Gastrocnemius medialis (tissue), 4 donors: ENCODE data around the gene ORAI1. TPM values are rescaled to one million over a fixed set of nuclear protein-coding genes. Genes with fewer than 3 reads are reported as not detected.

Experiments
- ATAC-seq, 2 donors: fragments of 150-250 bp; one replicate each; pipeline ENCODE4 v1.9.1; 2016
- DNase-seq, 2 donors: peaks; one replicate each; pipeline ENCODE4 v3.0.0-alpha.2; 2019
- H3K27ac ChIP-seq, 4 donors: fragments of 200-600 bp; sonication (generic); 1 replicate in 1 of 4; 2 replicates in 3 of 4; pipeline ENCODE4 v1.5.1; 2016 to 2018; ENCODE audit warnings: mild to moderate bottlenecking in 2 of 4, moderate library complexity in 1 of 4
- H3K27me3 ChIP-seq, 3 donors: fragments of 200-600 bp; sonication (generic) in 2 of 3; 1 replicate in 1 of 3; 2 replicates in 2 of 3; pipeline versions ENCODE4 v1.5.1 to v1.6.0; 2016 to 2019; ENCODE audit warnings: mild to moderate bottlenecking in 1 of 3, moderate library complexity in 1 of 3
- H3K36me3 ChIP-seq, 2 donors: fragments of 200-600 bp; sonication (generic) in 1 of 2; one replicate each; pipeline ENCODE4 v1.5.1; 2017 to 2018
- H3K4me1 ChIP-seq, 2 donors: fragments of 200-600 bp; sonication (generic) in 1 of 2; one replicate each; pipeline ENCODE4 v1.5.1; 2016 to 2017; ENCODE audit warnings: mild to moderate bottlenecking in 2 of 2
- H3K4me3 ChIP-seq, 4 donors: fragments of 200-600 bp; sonication (generic) in 3 of 4; 1 replicate in 1 of 4; 2 replicates in 3 of 4; pipeline ENCODE4 v1.5.1; 2016 to 2019; ENCODE audit warnings: mild to moderate bottlenecking in 2 of 4
- H3K9me3 ChIP-seq, 3 donors: fragments of 200-600 bp; sonication (generic) in 2 of 3; 1 replicate in 1 of 3; 2 replicates in 2 of 3; pipeline ENCODE4 v1.5.1; 2016 to 2019
- CTCF ChIP-seq, 5 experiments: fragments of 450-650 bp in 3 of 5; fragments of 200-600 bp in 2 of 5; sonication (generic) in 2 of 5; IDR thresholded peaks in 4 of 5; conservative IDR thresholded peaks in 1 of 5; 1 replicate in 4 of 5; 2 replicates in 1 of 5; pipeline ENCODE4 v1.5.1; 2016 to 2019; ENCODE audit warnings: antibody characterized with exemption in 5 of 5, mild to moderate bottlenecking in 3 of 5, moderate library complexity in 3 of 5
- POLR2A ChIP-seq, 2 donors: fragments of 450-650 bp; IDR thresholded peaks; one replicate each; pipeline ENCODE4 v1.6.1; 2017; ENCODE audit warnings: antibody characterized with exemption in 2 of 2, mild to moderate bottlenecking in 2 of 2, moderate library complexity in 2 of 2
- in situ Hi-C, 4 donors: fragments of 200-750 bp; cut with MboI; loops; one replicate each; pipeline versions ENCODE4 v1.15.0 to v1.8.0; 2017; ENCODE audit warnings: low sequenced_read_pairs in 4 of 4
- intact Hi-C: fragments of 100-400 bp; cut with DNase I; formaldehyde crosslinking; loops from one replicate; pipeline ENCODE4 v1.15.1; 2023; ENCODE audit warnings: low total_unique reads
- total RNA-seq, 4 donors: library from RNA; depleted of rRNA; stranded (reverse); fragments of >200 nt; gene quantifications; one replicate each; pipeline versions ENCODE4 v1.1.0 to v1.2.3, GENCODE V29; 2016

ORAI1 gene
- total RNA-seq = 10 to 100 TPM in 3 of 4 donors, 1 to 10 TPM in 1; 9.9 to 29.0 (median 16.4) TPM

- TF ChIP-seq POLR2A (IDR thresholded peaks at IDR 0.05) = peak; percentile 97
- TF ChIP-seq CTCF (IDR thresholded peaks at IDR 0.05 in 4 of 5, conservative IDR thresholded peaks at IDR 0.05 in 1 of 5) = peak in 4 of 5 experiments; percentile 34 to 49 (median 43)
- Histone ChIP-seq H3K27me3 (no peaks in the 10 kb centered on the region), H3K4me1 (peaks cover 41 to 52% of the 10 kb centered on the region in 2 donors), H3K27ac (peak within 1 kb of the TSS; percentile 93 to 96 (median 96)), H3K4me3 (peak within 1 kb of the TSS; percentile 72 to 86 (median 80)), H3K36me3 (no peaks in the 10 kb centered on the region), H3K9me3 (no peaks in the 10 kb centered on the region)
- DNase-seq (peak; percentile 94 to 96), ATAC-seq (peak; percentile 83 to 85)
- intact Hi-C loops = loop anchor here (1.0 to 5.0 kb wide), 5 partner anchors 46 to 1334 kb away; partner anchors contain the start of genes RNU4-1 and RNU4-2
- in situ Hi-C loops = loop anchor here in 2 of 4 donors (10.0 kb wide), 2 partner anchors 51 to 71 kb away; no protein-coding TSS in a partner anchor
These were observed at the start of gene ORAI1 for GRCh38 chr12:121626087-121626852. Gene ORAI1 (plus strand): TSS chr12:121626530.

- Histone ChIP-seq H3K27ac (peak overlapping the region in 3 of 4 donors; percentile 91 to 96 (median 94)), H3K4me1 (peaks cover 15 to 16% of the 10 kb centered on the region in 2 donors), H3K9me3 (no peaks in the 10 kb centered on the region), H3K36me3 (no peaks in the 10 kb centered on the region), H3K27me3 (no peaks in the 10 kb centered on the region), H3K4me3 (no peak overlapping the region)
- DNase-seq (no peak), ATAC-seq (no peak)
- intact Hi-C loops (no loop called here), in situ Hi-C loops (loop anchor here in 1 of 4 donors (10.0 kb wide), 1 partner anchor 48 kb away; the partner anchor contains the start of gene ORAI1)
- no peak for TF ChIP-seq POLR2A (IDR thresholded peaks at IDR 0.05)
- no peak for TF ChIP-seq CTCF (IDR thresholded peaks at IDR 0.05 in 4 of 5, conservative IDR thresholded peaks at IDR 0.05 in 1 of 5)
These were observed 49.4 kb upstream of the ORAI1 start for GRCh38 chr12:121576851-121577391.

- Histone ChIP-seq H3K9me3 (no peaks in the 10 kb centered on the region), H3K4me1 (peaks cover 21% of the 10 kb centered on the region in 2 donors), H3K4me3 (no peak overlapping the region), H3K27ac (peak overlapping the region; percentile 91 to 96 (median 94)), H3K36me3 (no peaks in the 10 kb centered on the region), H3K27me3 (no peaks in the 10 kb centered on the region)
- DNase-seq (no peak), ATAC-seq (no peak)
- intact Hi-C loops (no loop called here), in situ Hi-C loops (loop anchor here in 1 of 4 donors (10.0 kb wide), 1 partner anchor 47 kb away; the partner anchor contains the start of gene ORAI1)
- no peak for TF ChIP-seq POLR2A (IDR thresholded peaks at IDR 0.05)
- no peak for TF ChIP-seq CTCF (IDR thresholded peaks at IDR 0.05 in 4 of 5, conservative IDR thresholded peaks at IDR 0.05 in 1 of 5)
These were observed 48.7 kb upstream of the ORAI1 start for GRCh38 chr12:121577443-121578180.

GRCh38 chr12:121578230-121579189 is 47.8 kb upstream of the ORAI1 start:
- peak overlapping the region; percentile 91 to 96 (median 94) for H3K27ac ChIP-seq
- in situ Hi-C loops = loop anchor here in 1 of 4 donors (10.0 kb wide), 1 partner anchor 46 kb away; the partner anchor contains the start of gene ORAI1
- no peaks in the 10 kb centered on the region for H3K36me3 ChIP-seq
- intact Hi-C loops = no loop called here
- H3K4me1 ChIP-seq = peaks cover 23 to 24% of the 10 kb centered on the region in 2 donors
- ATAC-seq = no peak
- H3K9me3 ChIP-seq = no peaks in the 10 kb centered on the region
- no peak for TF ChIP-seq POLR2A (IDR thresholded peaks at IDR 0.05)
- TF ChIP-seq CTCF (IDR thresholded peaks at IDR 0.05 in 4 of 5, conservative IDR thresholded peaks at IDR 0.05 in 1 of 5) = peak in 1 of 5 experiments; percentile 14
- DNase-seq = no peak
- peak overlapping the region; percentile 76 to 83 (median 78) for H3K4me3 ChIP-seq
- no peaks in the 10 kb centered on the region for H3K27me3 ChIP-seq
